Ectodermal cell (in vitro differentiated cells): ENCODE measurements around the gene RNGTT.
"Not testable (repeated sequence)": the region's sequence is repeated elsewhere in the genome, so short reads cannot be mapped to it uniquely, and the experiment has no call there.

Source experiments
- H3K27ac ChIP-seq: 2 replicates; pipeline ENCODE4 v1.7.0; 2013; ENCODE audit warnings: mild to moderate bottlenecking, low read depth, low read length; ENCODE audit not compliant: insufficient read depth, poor library complexity, severe bottlenecking
- H3K27me3 ChIP-seq: 2 replicates; pipeline ENCODE4 v1.7.0; 2013; ENCODE audit warnings: mild to moderate bottlenecking, low read length; ENCODE audit not compliant: insufficient read depth, control insufficient read depth, poor library complexity, severe bottlenecking
- H3K36me3 ChIP-seq: one replicate; pipeline ENCODE4 v1.7.0; 2013; ENCODE audit warnings: low read length; ENCODE audit not compliant: control insufficient read depth, insufficient read depth
- H3K4me1 ChIP-seq: one replicate; pipeline ENCODE4 v1.7.0; 2013; ENCODE audit warnings: low read length; ENCODE audit not compliant: control insufficient read depth, insufficient read depth
- H3K4me3 ChIP-seq: 2 replicates; pipeline ENCODE4 v1.7.0; 2013; ENCODE audit warnings: low read depth, low read length, control low read depth; ENCODE audit not compliant: insufficient read depth
- H3K9me3 ChIP-seq: 2 replicates; pipeline ENCODE4 v1.7.0; 2013; ENCODE audit warnings: mild to moderate bottlenecking, low read length, moderate library complexity; ENCODE audit not compliant: control insufficient read depth
- WGBS, 2 experiments: methylation state at CpG; one replicate each; pipeline ENCODE4 v1.1.7; 2013; ENCODE audit warnings: missing lambda C conversion rate in 2 of 2; 5-methylcytosine and 5-hydroxymethylcytosine counted together

Gene RNGTT

DNA sequence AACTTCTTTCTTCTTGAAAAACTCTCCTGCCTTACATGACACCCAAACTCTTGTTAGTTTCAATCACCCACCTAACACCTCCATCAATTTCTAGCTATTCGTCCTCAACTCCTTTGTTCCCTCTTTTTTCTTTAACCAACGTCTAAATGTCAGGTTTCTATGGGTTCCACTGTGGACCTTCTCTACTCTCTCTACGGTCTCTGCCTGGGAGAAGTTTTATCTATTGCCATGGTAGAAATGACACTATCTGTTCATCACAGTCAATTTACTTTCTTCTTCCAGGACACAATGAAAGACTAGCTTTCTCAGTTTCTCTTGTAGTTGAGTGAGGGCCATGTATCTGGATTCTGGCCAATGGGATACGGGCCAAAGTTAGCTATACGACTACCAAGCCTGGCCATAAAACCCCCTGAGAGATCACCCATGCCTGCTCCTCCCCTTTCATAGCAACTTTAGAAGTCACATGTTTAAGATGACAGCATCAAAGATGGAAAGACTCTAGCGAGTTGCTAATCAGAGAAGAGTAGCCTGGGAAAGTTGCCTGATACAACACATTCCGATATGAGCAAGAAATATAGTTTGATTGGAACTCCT lies 17.9 kb downstream of the RNGTT start:
- Histone ChIP-seq H3K27me3 (no peaks in the 10 kb centered on the region), H3K36me3 (no peaks in the 10 kb centered on the region), H3K4me1 (no peaks in the 10 kb centered on the region), H3K27ac (no peak overlapping the region), H3K9me3 (no peaks in the 10 kb centered on the region), H3K4me3 (no peak overlapping the region)
- WGBS, 2 experiments = 95 to 98% methylated on average over 7 of the region's 7 CpGs

DNA sequence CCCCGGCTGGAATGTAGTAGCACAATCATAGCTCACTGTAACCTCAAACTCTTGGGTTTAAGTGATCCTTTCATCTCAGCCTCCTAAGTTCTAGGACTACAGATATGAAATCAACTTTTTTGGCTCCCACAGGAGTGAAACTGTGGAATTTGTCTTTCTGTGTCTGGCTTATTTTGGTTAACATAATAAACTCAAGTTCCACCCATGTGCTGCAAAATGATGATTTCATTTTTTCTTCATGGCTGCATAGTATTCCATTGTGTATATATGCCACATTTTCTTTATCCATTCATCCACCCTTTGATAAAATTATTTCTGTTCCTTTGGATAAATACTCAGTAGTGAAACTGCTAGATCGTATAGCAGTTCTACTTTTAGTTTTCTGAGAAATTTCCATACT lies 29.9 kb downstream of the RNGTT start:
- no peaks in the 10 kb centered on the region for H3K4me1 ChIP-seq
- peaks cover 4% of the 10 kb centered on the region for H3K9me3 ChIP-seq
- peaks cover 16% of the 10 kb centered on the region for H3K36me3 ChIP-seq
- WGBS, 2 experiments = 87 to 99% methylated on average over 2 of the region's 2 CpGs
- H3K27me3 ChIP-seq = no peaks in the 10 kb centered on the region
- no peak overlapping the region for H3K4me3 ChIP-seq
- H3K27ac ChIP-seq = no peak overlapping the region

DNA sequence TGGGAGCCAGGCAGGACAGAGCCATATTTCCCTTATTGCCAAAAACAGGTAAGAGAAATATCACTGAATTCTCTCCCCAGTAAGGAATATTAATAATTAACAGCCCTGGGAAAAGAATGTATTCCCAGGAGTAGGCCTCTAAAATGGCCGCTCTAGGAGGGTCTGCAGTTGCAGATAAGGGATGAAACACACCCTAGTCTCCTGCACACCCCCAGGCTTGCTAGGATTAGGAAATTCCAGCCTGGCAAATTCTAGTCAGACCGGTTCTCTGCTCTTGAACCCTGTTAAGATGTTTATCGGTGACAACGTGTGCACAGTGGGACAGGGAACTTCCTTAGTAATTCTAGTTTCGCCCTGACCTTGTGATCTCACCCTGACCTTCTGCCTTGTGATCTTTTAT lies 31.4 kb downstream of the RNGTT start:
- H3K9me3 ChIP-seq, H3K27ac ChIP-seq, H3K4me1 ChIP-seq, H3K4me3 ChIP-seq, H3K27me3 ChIP-seq: not testable (repeated sequence)
- peaks cover 16% of the 10 kb centered on the region for H3K36me3 ChIP-seq
- WGBS, 2 experiments = 95 to 96% methylated on average over 5 of the region's 5 CpGs

DNA sequence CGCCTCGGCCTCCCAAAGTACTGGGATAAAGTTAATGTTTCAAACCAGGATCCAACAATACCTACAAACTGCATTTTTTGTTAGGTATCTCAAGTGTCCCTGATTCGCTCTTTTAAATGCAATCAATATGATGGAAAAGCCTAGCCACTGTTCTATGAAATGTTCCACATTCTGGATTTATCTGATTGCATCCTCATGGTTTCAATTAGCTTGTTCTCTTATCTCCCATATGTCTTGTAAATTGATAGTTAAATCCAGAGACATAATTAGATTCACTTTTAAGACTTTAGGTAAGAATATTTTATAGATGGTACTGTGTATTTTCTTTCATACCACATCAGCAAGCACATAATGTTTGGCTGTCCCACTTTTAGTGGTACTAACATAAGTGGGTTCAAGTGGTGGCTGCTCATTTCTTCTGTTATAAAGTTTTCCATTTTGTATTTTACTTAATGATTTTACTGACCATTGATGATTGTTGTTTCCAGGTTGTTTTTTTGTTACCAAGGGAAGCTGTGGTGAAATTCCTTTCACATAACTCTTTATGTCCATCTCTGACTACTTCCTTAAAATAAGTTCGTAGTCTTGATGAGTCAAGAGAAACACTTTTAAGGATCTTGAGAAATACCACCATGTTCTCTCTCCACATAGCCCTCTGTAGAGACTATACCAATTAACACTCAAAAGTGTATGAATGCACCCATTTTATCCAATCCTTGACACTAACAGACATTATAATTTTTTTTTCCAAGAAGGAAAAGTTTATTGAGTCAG lies 40.5 kb downstream of the RNGTT start:
- H3K36me3 ChIP-seq = peaks cover 6% of the 10 kb centered on the region
- H3K27me3 ChIP-seq = no peaks in the 10 kb centered on the region
- 95 to 97% methylated on average over 4 of the region's 4 CpGs for WGBS, 2 experiments
- no peak overlapping the region for H3K27ac ChIP-seq
- no peak overlapping the region for H3K4me3 ChIP-seq
- peaks cover 2% of the 10 kb centered on the region for H3K9me3 ChIP-seq
- H3K4me1 ChIP-seq = no peaks in the 10 kb centered on the region

DNA sequence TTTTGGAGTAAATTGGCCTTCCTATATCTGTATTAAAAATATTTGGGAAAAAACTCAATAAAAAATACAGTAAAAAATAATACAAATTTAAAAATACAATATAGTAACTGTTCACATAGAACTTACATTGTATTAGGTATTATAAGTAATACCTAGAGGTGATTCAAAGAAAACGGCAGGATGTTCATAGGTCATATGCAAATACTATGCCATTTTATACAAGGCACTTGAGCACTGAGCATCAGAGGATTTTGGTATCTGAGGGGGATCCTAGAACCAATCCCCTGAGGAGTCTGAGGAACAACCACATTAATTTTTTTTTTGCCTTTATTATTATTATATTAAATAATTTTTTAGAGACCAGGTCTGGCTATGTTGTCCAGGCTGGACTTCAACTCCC lies 41.7 kb downstream of the RNGTT start:
- H3K4me1 ChIP-seq = no peaks in the 10 kb centered on the region
- peaks cover 6% of the 10 kb centered on the region for H3K36me3 ChIP-seq
- no peak overlapping the region for H3K4me3 ChIP-seq
- no peaks in the 10 kb centered on the region for H3K27me3 ChIP-seq
- H3K27ac ChIP-seq = no peak overlapping the region
- WGBS, 2 experiments = no CpG with 5 or more reads among the region's 1 CpG
- peaks cover 2% of the 10 kb centered on the region for H3K9me3 ChIP-seq

DNA sequence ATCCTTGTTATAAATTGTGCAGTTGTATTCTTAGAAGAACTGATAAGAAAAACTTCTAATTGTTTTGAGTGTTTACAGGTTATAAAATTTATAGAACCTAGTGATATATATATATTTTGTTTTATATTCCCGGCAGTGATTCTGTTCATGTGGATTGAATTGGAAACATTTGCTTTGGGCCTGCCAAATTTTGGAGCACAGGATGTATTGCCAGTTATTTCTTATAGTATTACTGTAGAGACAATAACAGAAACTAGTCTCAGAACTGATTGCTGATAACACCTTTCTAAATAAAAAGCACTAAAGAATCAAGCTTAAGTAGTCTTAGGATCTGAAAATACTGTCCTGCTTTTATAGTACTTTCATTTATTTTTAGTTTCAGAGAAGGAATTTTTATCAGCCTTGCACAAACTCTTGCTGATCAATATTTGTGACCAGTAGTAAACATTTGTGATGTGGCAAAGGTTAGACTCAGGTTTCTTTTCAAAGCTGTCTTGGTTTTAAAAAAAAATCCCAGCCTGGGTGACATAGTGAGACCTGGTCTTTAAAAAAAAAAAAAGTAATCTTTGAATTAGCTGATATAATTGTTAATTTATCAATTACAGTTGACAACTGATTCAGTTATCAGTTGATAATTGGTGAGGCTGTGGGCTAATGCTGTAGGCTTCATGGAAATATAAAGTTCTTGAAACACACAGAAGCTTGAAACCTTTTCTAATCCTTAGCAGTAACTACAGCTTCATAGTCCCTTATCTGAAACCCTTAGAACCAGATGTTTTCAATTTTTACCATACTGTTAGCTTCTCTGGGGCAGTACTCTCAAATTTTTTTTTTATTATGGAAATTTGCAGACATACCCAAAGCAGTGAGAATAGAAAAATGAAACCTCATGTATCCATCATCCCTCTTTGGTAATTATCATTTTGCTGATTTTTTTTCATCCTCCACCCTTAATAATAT lies 42.4 kb downstream of the RNGTT start:
- 100% methylated on average over 1 of the region's 1 CpG; no CpG with 5 or more reads in 1 of the 2 experiments for WGBS, 2 experiments
- H3K27me3 ChIP-seq = no peaks in the 10 kb centered on the region

DNA sequence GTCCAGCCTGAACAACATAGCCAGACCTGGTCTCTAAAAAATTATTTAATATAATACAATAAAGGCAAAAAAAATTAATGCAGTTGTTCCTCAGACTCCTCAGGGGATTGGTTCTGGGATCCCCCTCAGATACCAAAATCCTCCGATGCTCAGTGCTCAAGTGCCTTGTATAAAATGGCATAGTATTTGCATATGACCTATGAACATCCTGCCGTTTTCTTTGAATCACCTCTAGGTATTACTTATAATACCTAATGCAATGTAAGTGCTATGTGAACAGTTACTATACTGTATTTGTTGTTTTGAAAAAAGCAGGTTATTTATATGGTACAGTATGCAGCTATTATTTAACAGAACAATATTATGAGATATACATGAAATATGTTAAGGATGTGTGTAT lies 43.3 kb downstream of the RNGTT start:
- WGBS, 2 experiments = 100% methylated on average over 1 of the region's 2 CpGs; no CpG with 5 or more reads in 1 of the 2 experiments
- Histone ChIP-seq H3K9me3 (peaks cover 2% of the 10 kb centered on the region), H3K27ac (no peak overlapping the region)

More for the DNA sequence above, 42.4 kb downstream of the RNGTT start:
- peaks cover 6% of the 10 kb centered on the region for H3K36me3 ChIP-seq
- H3K27ac ChIP-seq = no peak overlapping the region
- H3K4me1 ChIP-seq = no peaks in the 10 kb centered on the region
- peaks cover 2% of the 10 kb centered on the region for H3K9me3 ChIP-seq
- no peak overlapping the region for H3K4me3 ChIP-seq

DNA sequence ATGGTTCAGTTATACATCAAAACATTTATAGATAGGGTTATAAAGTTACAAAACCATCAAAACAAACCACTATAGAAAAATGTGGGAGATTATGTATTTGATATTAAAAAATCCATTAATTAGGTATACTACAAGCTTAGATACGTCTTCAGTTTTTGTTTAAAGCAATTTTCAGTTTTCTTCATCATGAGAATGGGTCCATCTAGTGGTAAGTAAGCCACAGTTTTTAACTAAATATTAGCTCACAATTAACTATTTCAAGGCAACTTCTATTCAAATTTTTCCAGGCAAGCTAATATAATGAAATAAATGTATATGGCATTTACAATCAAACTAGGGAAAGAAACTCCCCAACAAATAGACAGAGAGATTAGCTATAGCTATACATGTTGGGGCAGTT lies 44.4 kb downstream of the RNGTT start:
- H3K36me3 ChIP-seq = peaks cover 6% of the 10 kb centered on the region
- no peak overlapping the region for H3K4me3 ChIP-seq
- H3K27me3 ChIP-seq = no peaks in the 10 kb centered on the region
- H3K4me1 ChIP-seq = no peaks in the 10 kb centered on the region
- H3K27ac ChIP-seq = no peak overlapping the region
- peaks cover 2% of the 10 kb centered on the region for H3K9me3 ChIP-seq
- WGBS, 2 experiments = 67 to 83% methylated on average over 1 of the region's 1 CpG

More for the DNA sequence above, 43.3 kb downstream of the RNGTT start:
- Histone ChIP-seq H3K4me1 (no peaks in the 10 kb centered on the region), H3K36me3 (peaks cover 6% of the 10 kb centered on the region), H3K27me3 (no peaks in the 10 kb centered on the region), H3K4me3 (no peak overlapping the region)

DNA sequence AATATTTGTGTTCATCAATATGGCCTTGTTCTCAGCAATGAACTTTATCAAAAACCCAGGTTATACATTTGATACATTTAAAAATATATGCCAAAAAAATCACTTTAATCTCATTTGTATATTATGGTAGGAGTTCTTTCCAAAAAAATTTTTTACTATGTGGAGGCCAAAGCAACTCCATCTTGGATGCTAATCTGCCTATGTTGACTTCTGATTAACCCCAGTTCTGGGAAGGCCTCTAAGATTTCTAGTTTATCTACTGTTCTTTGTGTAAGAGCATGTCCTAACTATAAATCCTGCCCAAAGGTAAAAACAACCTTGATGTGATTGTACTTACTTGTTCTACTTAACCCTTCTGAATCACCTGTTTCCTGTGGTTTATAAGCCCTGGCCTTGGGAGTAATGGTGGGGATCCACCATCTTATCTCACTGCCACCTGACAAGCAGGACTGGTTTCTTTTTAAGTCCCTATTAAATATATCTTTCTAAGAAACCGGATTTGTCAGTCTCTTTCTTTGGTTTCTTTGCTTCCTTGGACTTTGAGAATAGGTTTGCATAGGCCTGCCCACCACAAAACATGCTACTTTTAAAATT lies 46.7 kb downstream of the RNGTT start:
- Histone ChIP-seq H3K27me3 (no peaks in the 10 kb centered on the region), H3K9me3 (peaks cover 2% of the 10 kb centered on the region), H3K4me1 (no peaks in the 10 kb centered on the region), H3K36me3 (no peaks in the 10 kb centered on the region), H3K4me3 (no peak overlapping the region), H3K27ac (no peak overlapping the region)
- WGBS, 2 experiments = 88 to 100% methylated on average over 1 of the region's 1 CpG
